ENCODE data around the gene GPR22. TPM values are rescaled to one million over a fixed set of nuclear protein-coding genes. Genes with fewer than 3 reads are reported as not detected.
A peak's percentile ranks its signal among the peaks of the same experiment; 100 is the strongest.

GPR22 gene
- total RNA-seq, 1 experiment from 2014 or later, result not detected

GRCh38 chr7:107463139-107464078, 6.4 kb upstream of the GPR22 start:
- no peak overlapping the region for H3K27ac ChIP-seq
- no peak overlapping the region for H3K4me3 ChIP-seq
- H3K4me1 ChIP-seq (replicated peaks), result peaks cover 4% of the 10 kb centered on the region; the same call in 1 of the 2 replicates
- DNase-seq (ENCODE audit: low read depth in 1 of 2, low spot score in 2 of 2), result peak; percentile 42 to 55
- H3K36me3 ChIP-seq, result no peaks in the 10 kb centered on the region
- H3K9me3 ChIP-seq (replicated peaks), result no peaks in the 10 kb centered on the region
- no peaks in the 10 kb centered on the region for H3K27me3 ChIP-seq (replicated peaks)

GRCh38 chr7:107464666-107465226, 5.1 kb upstream of the GPR22 start:
- H3K4me3 ChIP-seq, result no peak overlapping the region
- no peaks in the 10 kb centered on the region for H3K27me3 ChIP-seq (replicated peaks)
- no peaks in the 10 kb centered on the region for H3K36me3 ChIP-seq
- no peaks in the 10 kb centered on the region for H3K9me3 ChIP-seq (replicated peaks)
- DNase-seq (ENCODE audit: low read depth in 1 of 2, low spot score in 2 of 2), result no peak
- no peak overlapping the region for H3K27ac ChIP-seq
- H3K4me1 ChIP-seq (replicated peaks), result peaks cover 4% of the 10 kb centered on the region; the same call in 1 of the 2 replicates

DNA sequence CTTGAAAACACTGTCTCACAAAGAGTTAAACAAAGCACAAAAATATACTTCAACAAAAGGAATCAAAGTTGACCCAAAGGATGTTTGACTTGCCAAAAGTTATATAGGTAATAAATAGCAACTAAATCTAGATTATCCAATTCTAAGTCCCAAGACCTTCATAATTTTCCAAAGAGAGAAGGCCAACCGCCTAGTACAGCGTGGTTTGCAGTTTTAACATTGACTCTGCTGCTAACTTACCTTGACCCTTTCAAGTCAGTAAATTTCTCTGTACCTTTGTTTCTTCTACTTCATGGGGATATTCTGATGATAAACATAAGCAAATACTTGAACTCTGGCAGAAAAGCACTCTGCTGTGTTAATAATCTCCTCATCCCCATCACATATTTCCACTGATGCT, 1.9 kb upstream of the GPR22 start:
- Histone ChIP-seq H3K4me3 (no peak overlapping the region), H3K4me1 (replicated peaks) (peaks cover 4% of the 10 kb centered on the region; the same call in 1 of the 2 replicates), H3K27me3 (replicated peaks) (no peaks in the 10 kb centered on the region), H3K9me3 (replicated peaks) (no peaks in the 10 kb centered on the region), H3K36me3 (no peaks in the 10 kb centered on the region), H3K27ac (no peak overlapping the region)
- no peak for DNase-seq (ENCODE audit: low read depth in 1 of 2, low spot score in 2 of 2)

- Histone ChIP-seq H3K9me3 (replicated peaks) (no peaks in the 10 kb centered on the region), H3K4me3 (no peak overlapping the region), H3K4me1 (replicated peaks) (no peaks in the 10 kb centered on the region), H3K27me3 (replicated peaks) (no peaks in the 10 kb centered on the region), H3K36me3 (no peaks in the 10 kb centered on the region), H3K27ac (no peak overlapping the region)
- DNase-seq (ENCODE audit: low read depth in 1 of 2, low spot score in 2 of 2), result no peak
These were observed 1.0 kb upstream of the GPR22 start for GRCh38 chr7:107468824-107469223.

- no peak for DNase-seq (ENCODE audit: low read depth in 1 of 2, low spot score in 2 of 2)
- H3K27ac ChIP-seq, result no peak overlapping the region
These were observed 1.6 kb downstream of the GPR22 start for GRCh38 chr7:107471292-107472070.

GRCh38 chr7:107472116-107472515, 2.3 kb downstream of the GPR22 start:
- no peaks in the 10 kb centered on the region for H3K36me3 ChIP-seq
- no peak overlapping the region for H3K4me3 ChIP-seq
- no peaks in the 10 kb centered on the region for H3K27me3 ChIP-seq (replicated peaks)
- no peaks in the 10 kb centered on the region for H3K9me3 ChIP-seq (replicated peaks)
- DNase-seq (ENCODE audit: low read depth in 1 of 2, low spot score in 2 of 2), result no peak
- no peaks in the 10 kb centered on the region for H3K4me1 ChIP-seq (replicated peaks)
- H3K27ac ChIP-seq, result no peak overlapping the region

More at GRCh38 chr7:107471292-107472070, 1.6 kb downstream of the GPR22 start:
- H3K9me3 ChIP-seq (replicated peaks), result no peaks in the 10 kb centered on the region
- H3K4me1 ChIP-seq (replicated peaks), result no peaks in the 10 kb centered on the region
- no peak overlapping the region for H3K4me3 ChIP-seq
- H3K36me3 ChIP-seq, result no peaks in the 10 kb centered on the region
- no peaks in the 10 kb centered on the region for H3K27me3 ChIP-seq (replicated peaks)

- no peaks in the 10 kb centered on the region for H3K36me3 ChIP-seq
- DNase-seq (ENCODE audit: low read depth in 1 of 2, low spot score in 2 of 2), result no peak
- H3K9me3 ChIP-seq (replicated peaks), result no peaks in the 10 kb centered on the region
- H3K27me3 ChIP-seq (replicated peaks), result no peaks in the 10 kb centered on the region
- no peaks in the 10 kb centered on the region for H3K4me1 ChIP-seq (replicated peaks)
- H3K4me3 ChIP-seq, result no peak overlapping the region
- H3K27ac ChIP-seq, result no peak overlapping the region
These were observed 4.3 kb downstream of the GPR22 start for GRCh38 chr7:107474104-107474521.

GRCh38 chr7:107479303-107479702, 9.4 kb downstream of the GPR22 start:
- Histone ChIP-seq H3K27ac (no peak overlapping the region), H3K27me3 (replicated peaks) (no peaks in the 10 kb centered on the region), H3K9me3 (replicated peaks) (no peaks in the 10 kb centered on the region), H3K36me3 (no peaks in the 10 kb centered on the region), H3K4me1 (replicated peaks) (no peaks in the 10 kb centered on the region), H3K4me3 (no peak overlapping the region)
- DNase-seq (ENCODE audit: low read depth in 1 of 2, low spot score in 2 of 2), result no peak

DNA sequence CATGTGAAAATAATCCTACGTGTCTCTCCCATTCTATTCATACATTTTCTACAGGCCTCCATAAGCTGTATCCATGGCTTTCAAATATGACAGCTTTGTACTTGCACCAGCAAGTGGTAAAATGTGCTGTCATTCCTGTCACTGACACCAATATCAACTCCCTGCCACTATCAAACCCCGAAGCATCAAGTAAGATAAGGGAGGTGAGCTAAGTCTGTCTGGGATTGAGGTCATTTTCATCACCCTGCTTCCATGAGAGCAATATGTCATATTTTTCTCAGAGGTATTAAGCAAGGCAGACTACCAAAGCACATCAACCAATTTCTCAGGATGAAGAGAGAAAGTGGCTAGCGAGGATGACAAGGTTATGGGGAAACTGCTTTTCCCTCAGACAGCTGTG, 11.1 kb downstream of the GPR22 start:
- Histone ChIP-seq H3K27ac (no peak overlapping the region), H3K4me1 (replicated peaks) (no peaks in the 10 kb centered on the region), H3K4me3 (no peak overlapping the region), H3K36me3 (no peaks in the 10 kb centered on the region), H3K9me3 (replicated peaks) (no peaks in the 10 kb centered on the region), H3K27me3 (replicated peaks) (no peaks in the 10 kb centered on the region)
- DNase-seq (ENCODE audit: low read depth in 1 of 2, low spot score in 2 of 2), result no peak

DNA sequence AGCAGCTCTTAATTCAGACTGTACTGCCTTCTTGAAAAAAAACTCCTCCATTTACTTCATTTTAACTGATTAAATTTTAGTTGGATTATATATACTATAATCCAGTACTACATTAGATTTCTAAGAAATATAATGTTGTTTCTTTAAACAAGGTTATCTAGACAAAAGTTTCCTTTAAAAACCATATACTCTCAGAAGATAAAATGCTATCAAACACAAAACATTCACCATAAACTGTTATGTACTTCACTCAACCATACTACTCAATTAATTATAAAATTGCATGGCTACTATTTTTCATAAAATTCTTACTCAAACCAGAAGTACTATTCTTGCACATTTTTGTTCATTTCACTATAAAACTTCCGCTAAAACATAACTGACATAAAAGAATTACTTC, 12.7 kb downstream of the GPR22 start:
- Histone ChIP-seq H3K4me1 (replicated peaks) (no peaks in the 10 kb centered on the region), H3K9me3 (replicated peaks) (no peaks in the 10 kb centered on the region), H3K27me3 (replicated peaks) (no peaks in the 10 kb centered on the region), H3K27ac (no peak overlapping the region), H3K4me3 (no peak overlapping the region), H3K36me3 (no peaks in the 10 kb centered on the region)
- no peak for DNase-seq (ENCODE audit: low read depth in 1 of 2, low spot score in 2 of 2)

- H3K9me3 ChIP-seq (replicated peaks), result no peaks in the 10 kb centered on the region
- no peaks in the 10 kb centered on the region for H3K36me3 ChIP-seq
- DNase-seq (ENCODE audit: low read depth in 1 of 2, low spot score in 2 of 2), result no peak
- H3K27me3 ChIP-seq (replicated peaks), result no peaks in the 10 kb centered on the region
- no peak overlapping the region for H3K4me3 ChIP-seq
- H3K27ac ChIP-seq, result no peak overlapping the region
- H3K4me1 ChIP-seq (replicated peaks), result peaks cover 3% of the 10 kb centered on the region
These were observed 16.2 kb downstream of the GPR22 start for GRCh38 chr7:107486041-107486440.

DNA sequence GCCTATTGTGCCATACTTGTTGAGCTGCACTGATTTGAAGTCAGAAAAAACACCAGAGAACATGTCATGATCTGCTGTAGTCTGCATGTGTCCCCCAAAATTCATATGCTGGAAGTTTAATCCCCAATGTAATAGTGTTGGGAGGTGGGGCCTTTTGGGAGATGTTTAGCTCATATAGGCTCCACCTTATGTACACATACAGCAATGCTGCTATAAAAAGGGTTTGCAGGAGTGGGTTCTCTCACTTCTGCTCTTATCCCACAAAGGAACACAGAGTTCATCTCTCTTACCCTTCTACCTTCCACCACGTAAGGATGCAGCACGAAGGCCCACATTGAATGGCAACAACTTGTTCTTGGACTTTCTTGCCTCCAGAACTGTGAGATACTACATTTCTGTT, 23.0 kb downstream of the GPR22 start:
- Histone ChIP-seq H3K9me3 (replicated peaks) (no peaks in the 10 kb centered on the region), H3K27me3 (replicated peaks) (no peaks in the 10 kb centered on the region), H3K4me1 (replicated peaks) (peaks cover 19% of the 10 kb centered on the region), H3K4me3 (no peak overlapping the region), H3K27ac (no peak overlapping the region), H3K36me3 (no peaks in the 10 kb centered on the region)
- DNase-seq (ENCODE audit: low read depth in 1 of 2, low spot score in 2 of 2), result no peak

DNA sequence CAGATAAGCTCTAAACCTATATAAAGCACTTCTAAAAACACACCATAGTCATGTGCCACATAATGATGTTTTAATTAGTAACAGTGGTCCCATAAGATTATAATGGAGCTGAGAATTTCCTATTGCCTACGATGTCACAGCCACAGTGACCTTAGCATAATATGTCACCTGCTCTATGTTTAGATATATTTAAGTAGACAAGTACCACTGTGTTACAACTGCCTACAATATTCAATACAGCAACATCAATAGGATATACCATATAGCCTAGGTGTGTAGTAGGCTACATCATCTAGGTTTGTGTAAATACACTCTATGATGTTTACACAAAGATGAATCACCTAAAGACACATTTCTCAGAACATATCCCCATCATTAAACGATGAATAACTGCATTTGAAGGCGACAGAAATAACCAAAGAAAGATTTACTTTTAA, 24.5 kb downstream of the GPR22 start:
- H3K9me3 ChIP-seq (replicated peaks), result no peaks in the 10 kb centered on the region
- H3K36me3 ChIP-seq, result no peaks in the 10 kb centered on the region
- no peak overlapping the region for H3K4me3 ChIP-seq
- peaks cover 19% of the 10 kb centered on the region for H3K4me1 ChIP-seq (replicated peaks)
- no peak for DNase-seq (ENCODE audit: low read depth in 1 of 2, low spot score in 2 of 2)
- no peaks in the 10 kb centered on the region for H3K27me3 ChIP-seq (replicated peaks)
- no peak overlapping the region for H3K27ac ChIP-seq

GRCh38 chr7:107494884-107495283, 25.0 kb downstream of the GPR22 start:
- no peak overlapping the region for H3K27ac ChIP-seq
- no peak for DNase-seq (ENCODE audit: low read depth in 1 of 2, low spot score in 2 of 2)
- H3K4me3 ChIP-seq, result no peak overlapping the region
- no peaks in the 10 kb centered on the region for H3K27me3 ChIP-seq (replicated peaks)
- H3K4me1 ChIP-seq (replicated peaks), result peaks cover 19% of the 10 kb centered on the region
- H3K36me3 ChIP-seq, result no peaks in the 10 kb centered on the region
- no peaks in the 10 kb centered on the region for H3K9me3 ChIP-seq (replicated peaks)

Data from SJSA1 (cell line).